ENCODE data around the gene EVA1C.

The EVA1C gene

GRCh38 chr21:32472890-32473765 is 60.6 kb downstream of the EVA1C start:
- Histone ChIP-seq H3K4me2 (ENCODE audit: low read length) (no peak overlapping the region), H3K9me3 (ENCODE audit: insufficient read depth, low read length) (no peaks in the 10 kb centered on the region), H3K4me1 (ENCODE audit: low read length) (no peaks in the 10 kb centered on the region), H3K27me3 (ENCODE audit: low read depth, low read length) (no peaks in the 10 kb centered on the region), H3K27ac (ENCODE audit: low read length) (no peak overlapping the region), H2AFZ (ENCODE audit: low read depth, low read length) (no peak overlapping the region), H4K20me1 (ENCODE audit: insufficient read depth, low read length) (no peaks in the 10 kb centered on the region), H3K79me2 (ENCODE audit: low read length) (no peaks in the 10 kb centered on the region), H3K9ac (ENCODE audit: low read length) (no peak overlapping the region), H3K4me3 (ENCODE audit: low read length) (no peak overlapping the region), H3K36me3 (replicated peaks; ENCODE audit: low read depth, low read length) (no peaks in the 10 kb centered on the region)
- TF ChIP-seq EZH2phosphoT487 (IDR thresholded peaks at IDR 0.05; ENCODE audit: low read depth): no peak
- TF ChIP-seq CTCF (IDR thresholded peaks at IDR 0.05; ENCODE audit: low read depth, low read length): no peak

- Histone ChIP-seq H3K4me1 (ENCODE audit: low read length) (no peaks in the 10 kb centered on the region), H3K36me3 (replicated peaks; ENCODE audit: low read depth, low read length) (no peaks in the 10 kb centered on the region), H3K4me2 (ENCODE audit: low read length) (no peak overlapping the region), H3K4me3 (ENCODE audit: low read length) (no peak overlapping the region), H3K79me2 (ENCODE audit: low read length) (no peaks in the 10 kb centered on the region), H3K9me3 (ENCODE audit: insufficient read depth, low read length) (no peaks in the 10 kb centered on the region), H4K20me1 (ENCODE audit: insufficient read depth, low read length) (no peaks in the 10 kb centered on the region), H3K9ac (ENCODE audit: low read length) (no peak overlapping the region), H2AFZ (ENCODE audit: low read depth, low read length) (no peak overlapping the region), H3K27ac (ENCODE audit: low read length) (no peak overlapping the region), H3K27me3 (ENCODE audit: low read depth, low read length) (no peaks in the 10 kb centered on the region)
- no peak for TF ChIP-seq CTCF (IDR thresholded peaks at IDR 0.05; ENCODE audit: low read depth, low read length)
- no peak for TF ChIP-seq EZH2phosphoT487 (IDR thresholded peaks at IDR 0.05; ENCODE audit: low read depth)
These were observed 61.9 kb downstream of the EVA1C start for GRCh38 chr21:32474179-32475059.

- Histone ChIP-seq H2AFZ (ENCODE audit: low read depth, low read length) (no peak overlapping the region), H3K36me3 (replicated peaks; ENCODE audit: low read depth, low read length) (no peaks in the 10 kb centered on the region), H3K4me2 (ENCODE audit: low read length) (no peak overlapping the region), H3K9me3 (ENCODE audit: insufficient read depth, low read length) (no peaks in the 10 kb centered on the region), H3K27ac (ENCODE audit: low read length) (no peak overlapping the region), H3K9ac (ENCODE audit: low read length) (no peak overlapping the region), H3K27me3 (ENCODE audit: low read depth, low read length) (no peaks in the 10 kb centered on the region), H3K4me1 (ENCODE audit: low read length) (no peaks in the 10 kb centered on the region), H3K4me3 (ENCODE audit: low read length) (no peak overlapping the region), H4K20me1 (ENCODE audit: insufficient read depth, low read length) (no peaks in the 10 kb centered on the region), H3K79me2 (ENCODE audit: low read length) (no peaks in the 10 kb centered on the region)
- TF ChIP-seq CTCF (IDR thresholded peaks at IDR 0.05; ENCODE audit: low read depth, low read length): no peak
- no peak for TF ChIP-seq EZH2phosphoT487 (IDR thresholded peaks at IDR 0.05; ENCODE audit: low read depth)
These were observed 62.8 kb downstream of the EVA1C start for GRCh38 chr21:32475162-32475812.

Measured in OCI-LY3 (cell line).